Activated CD4-positive, alpha-beta memory T cell treated with anti-CD3 and anti-CD28 coated beads, Interleukin-2, amount 10 ng/mL, durations not matched to agents 7 days and 5 days (primary cell): ENCODE measurements around the gene SYNGR4. TPM values are rescaled to one million over a fixed set of nuclear protein-coding genes. Genes with fewer than 3 reads are reported as not detected.

Experiments used
- CTCF ChIA-PET: fragments of 350-600 bp; sonication (Branson Sonifier 250); formaldehyde crosslinking; loops from one replicate; lab custom pipeline; 2021; ENCODE audit warnings: antibody characterized with exemption, inconsistent platforms; lab: Charles Lee
- POLR2A ChIA-PET: fragments of 350-600 bp; sonication (Branson Sonifier 250); formaldehyde crosslinking; loops from one replicate; lab custom pipeline; 2021; ENCODE audit warnings: antibody characterized with exemption; lab: Charles Lee
- DNase-seq: peaks from one replicate; pipeline ENCODE4 v3.0.0-alpha.2; 2020
- H3K27ac Mint-ChIP-seq: one replicate; pipeline ENCODE4 v1.8.0; 2021; ENCODE audit warnings: mild to moderate bottlenecking, mixed read lengths
- H3K27me3 Mint-ChIP-seq: one replicate; pipeline ENCODE4 v1.8.0; 2021; ENCODE audit warnings: mixed read lengths
- H3K36me3 Mint-ChIP-seq: one replicate; pipeline ENCODE4 v1.8.0; 2021; ENCODE audit warnings: low read depth, mixed read lengths
- H3K4me1 Mint-ChIP-seq: one replicate; pipeline ENCODE4 v1.8.0; 2021; ENCODE audit warnings: mixed read lengths
- H3K4me3 Mint-ChIP-seq: one replicate; pipeline ENCODE4 v1.8.0; 2021; ENCODE audit warnings: mild to moderate bottlenecking, mixed read lengths
- H3K9me3 Mint-ChIP-seq: one replicate; pipeline ENCODE4 v1.8.0; 2021; ENCODE audit warnings: mixed read lengths
- total RNA-seq, 2 experiments: library from RNA; stranded (reverse); gene quantifications; one replicate each; pipeline ENCODE4 v1.2.3, GENCODE V29; 2021

Gene SYNGR4
- total RNA-seq, 2 experiments from 2014 or later: 0.28 TPM; not detected in 1

GRCh38 chr19:48330012-48330681, 34.0 kb upstream of the SYNGR4 start:
- Mint-ChIP-seq H3K4me3 (peak overlapping the region; percentile 73), H3K36me3 (peaks cover 72% of the 10 kb centered on the region), H3K4me1 (peaks cover 74% of the 10 kb centered on the region), H3K27me3 (no peaks in the 10 kb centered on the region), H3K9me3 (peaks cover 3% of the 10 kb centered on the region), H3K27ac (peak overlapping the region; percentile 95)
- peak; percentile 90 for DNase-seq
- ChIA-PET CTCF (interaction anchor here (0.7 to 2.7 kb wide), 4 partner anchors 8 to 164 kb away, joined by 3 to 18 read pairs (median 6); partner anchors contain the start of genes SYNGR4 and TMEM143), POLR2A (interaction anchor here (1.0 to 7.1 kb wide), 6 partner anchors 8 to 288 kb away, joined by 3 to 265 read pairs (median 3); partner anchors contain the start of genes EMP3, PLA2G4C, SYNGR4 and TMEM143)

- no peaks in the 10 kb centered on the region for H3K27me3 Mint-ChIP-seq
- H3K4me3 Mint-ChIP-seq: peak overlapping the region; percentile 96
- H3K27ac Mint-ChIP-seq: peak overlapping the region; percentile 95
- ChIA-PET POLR2A (interaction anchor here (0.8 to 7.1 kb wide), 11 partner anchors 11 to 1219 kb away, joined by 3 to 265 read pairs (median 4); partner anchors contain the start of genes EMP3, KDELR1, RPL18 and SPHK2), CTCF (interaction anchor here (0.5 to 4.6 kb wide), 13 partner anchors 11 to 1986 kb away, joined by 3 to 342 read pairs (median 19); partner anchors contain the start of genes EMP3, GRWD1, KDELR1 and SYNGR4)
- peaks cover 3% of the 10 kb centered on the region for H3K9me3 Mint-ChIP-seq
- H3K36me3 Mint-ChIP-seq: peaks cover 52% of the 10 kb centered on the region
- H3K4me1 Mint-ChIP-seq: peaks cover 61% of the 10 kb centered on the region
- no peak for DNase-seq
These were observed 31.9 kb upstream of the SYNGR4 start for GRCh38 chr19:48332351-48332661.

- ChIA-PET POLR2A (interaction anchor here (0.6 to 7.1 kb wide), 17 partner anchors 11 to 1220 kb away, joined by 3 to 265 read pairs (median 4); partner anchors contain the start of genes EMP3, KDELR1, RPL18 and SPHK2), CTCF (interaction anchor here (0.5 to 4.6 kb wide), 15 partner anchors 12 to 1986 kb away, joined by 3 to 342 read pairs (median 12); partner anchors contain the start of genes EMP3, GRWD1, KDELR1 and SYNGR4)
- H3K9me3 Mint-ChIP-seq: peaks cover 3% of the 10 kb centered on the region
- H3K27ac Mint-ChIP-seq: peak overlapping the region; percentile 95
- DNase-seq: peak; percentile 97
- no peaks in the 10 kb centered on the region for H3K27me3 Mint-ChIP-seq
- peaks cover 57% of the 10 kb centered on the region for H3K4me1 Mint-ChIP-seq
- peaks cover 46% of the 10 kb centered on the region for H3K36me3 Mint-ChIP-seq
- H3K4me3 Mint-ChIP-seq: peak overlapping the region; percentile 96
These were observed 31.3 kb upstream of the SYNGR4 start for GRCh38 chr19:48332662-48333466.

DNA sequence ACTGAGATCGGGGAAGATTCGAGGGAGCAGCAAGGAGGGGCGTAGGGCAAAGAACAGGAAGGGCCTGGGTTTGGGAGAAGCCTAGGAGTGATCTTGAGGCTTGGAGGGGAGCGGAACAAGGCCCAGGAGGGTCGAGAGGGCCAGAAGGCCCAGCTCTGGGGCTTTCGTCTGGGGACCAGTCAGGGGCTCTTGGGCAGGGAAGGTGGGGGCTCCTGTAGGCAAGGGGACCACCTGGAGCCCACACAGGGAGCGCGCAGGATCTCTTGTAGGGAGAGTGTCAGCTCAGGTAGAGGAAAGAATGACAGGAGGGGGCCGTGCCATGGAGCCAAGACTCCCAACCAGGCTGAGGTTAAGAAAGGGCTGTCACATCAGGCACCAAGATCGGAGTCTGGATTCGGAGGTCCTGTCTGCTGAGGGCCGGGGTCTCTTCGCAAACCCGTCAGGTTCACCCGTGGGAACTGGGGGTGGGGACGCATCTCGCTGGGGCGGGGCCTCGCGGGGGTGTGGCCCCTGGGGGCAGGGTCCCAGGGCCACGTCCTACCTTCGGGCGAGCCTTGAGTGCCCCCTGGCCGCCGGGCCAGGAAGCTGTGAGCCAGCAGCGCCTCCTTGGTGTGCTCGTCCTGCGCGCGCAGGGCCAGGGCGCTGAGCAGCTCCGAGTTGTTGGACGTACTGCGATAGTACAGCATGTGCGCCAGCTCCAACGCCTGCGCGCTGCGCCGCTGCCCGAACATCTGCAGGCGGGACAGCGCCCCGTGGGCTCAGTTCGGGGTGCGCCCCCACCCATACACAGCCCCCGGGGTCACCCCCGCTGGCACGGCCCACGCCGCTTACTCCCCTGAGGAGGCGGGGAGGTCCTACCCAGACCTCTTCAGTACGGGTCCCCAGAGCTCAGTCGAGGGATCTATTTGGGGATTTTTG, 30.4 kb upstream of the SYNGR4 start:
- H3K9me3 Mint-ChIP-seq: no peaks in the 10 kb centered on the region
- H3K36me3 Mint-ChIP-seq: peaks cover 38% of the 10 kb centered on the region
- DNase-seq: peak; percentile 95
- peaks cover 53% of the 10 kb centered on the region for H3K4me1 Mint-ChIP-seq
- H3K4me3 Mint-ChIP-seq: peak overlapping the region; percentile 96
- ChIA-PET POLR2A (interaction anchor here (0.5 to 7.1 kb wide), 22 partner anchors 12 to 1221 kb away, joined by 3 to 265 read pairs (median 4); partner anchors contain the start of genes CARD8, EMP3, KDELR1 and SYNGR4), CTCF (interaction anchor here (0.6 to 4.6 kb wide), 26 partner anchors 13 to 464 kb away, joined by 3 to 342 read pairs (median 5); partner anchors contain the start of genes EMP3, GRWD1, KDELR1 and SYNGR4)
- peak overlapping the region; percentile 95 for H3K27ac Mint-ChIP-seq
- no peaks in the 10 kb centered on the region for H3K27me3 Mint-ChIP-seq

GRCh38 chr19:48338253-48338755, 25.9 kb upstream of the SYNGR4 start:
- peaks cover 11% of the 10 kb centered on the region for H3K4me1 Mint-ChIP-seq
- ChIA-PET POLR2A (no interaction called here), CTCF (interaction anchor here (1.1 kb wide), 1 partner anchor 24 kb away, joined by 4 read pairs; no protein-coding TSS in a partner anchor)
- no peak for DNase-seq
- no peak overlapping the region for H3K27ac Mint-ChIP-seq
- no peak overlapping the region for H3K4me3 Mint-ChIP-seq
- H3K36me3 Mint-ChIP-seq: peaks cover 8% of the 10 kb centered on the region
- no peaks in the 10 kb centered on the region for H3K9me3 Mint-ChIP-seq
- H3K27me3 Mint-ChIP-seq: no peaks in the 10 kb centered on the region

DNA sequence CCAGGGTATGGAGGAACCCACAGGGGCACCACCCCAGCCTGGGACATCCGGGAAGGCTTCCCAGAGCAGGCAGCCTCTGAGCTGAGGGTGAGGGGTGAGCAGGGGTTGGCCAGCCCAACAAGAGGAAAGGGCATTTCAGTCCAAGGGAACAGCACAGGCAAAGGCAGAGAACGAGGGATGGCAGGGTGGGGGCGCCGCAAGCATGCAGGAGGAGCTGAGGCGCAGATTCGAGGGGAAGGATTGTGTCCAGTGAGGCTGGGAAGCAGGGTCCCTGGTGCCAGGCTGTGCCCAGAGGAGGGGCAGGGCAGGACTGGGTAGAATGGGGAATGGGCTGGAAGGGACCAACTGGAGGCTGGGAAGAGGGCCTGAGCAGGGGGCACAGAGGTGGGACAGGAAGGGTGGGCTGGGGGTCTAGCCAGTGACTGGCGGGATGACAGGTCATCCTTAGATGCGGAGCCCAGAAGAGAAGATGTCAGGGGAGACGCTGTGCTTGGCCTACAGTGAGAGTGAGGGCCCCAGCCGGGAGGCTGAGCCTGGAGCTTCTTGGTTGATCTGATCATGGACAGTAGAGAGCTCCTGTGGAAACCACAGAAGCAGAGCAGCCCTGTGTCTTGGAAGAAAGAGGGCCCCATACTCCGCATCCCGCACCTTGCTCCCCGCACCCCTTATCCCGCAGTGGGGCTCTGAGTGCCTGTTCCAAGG, 25.2 kb upstream of the SYNGR4 start:
- Mint-ChIP-seq H3K9me3 (no peaks in the 10 kb centered on the region), H3K27ac (no peak overlapping the region), H3K27me3 (no peaks in the 10 kb centered on the region), H3K36me3 (peaks cover 5% of the 10 kb centered on the region), H3K4me1 (peaks cover 11% of the 10 kb centered on the region), H3K4me3 (no peak overlapping the region)
- ChIA-PET POLR2A (no interaction called here), CTCF (interaction anchor here (1.0 to 1.1 kb wide), 2 partner anchors 12 to 25 kb away, joined by 4 read pairs; no protein-coding TSS in a partner anchor)
- no peak for DNase-seq

DNA sequence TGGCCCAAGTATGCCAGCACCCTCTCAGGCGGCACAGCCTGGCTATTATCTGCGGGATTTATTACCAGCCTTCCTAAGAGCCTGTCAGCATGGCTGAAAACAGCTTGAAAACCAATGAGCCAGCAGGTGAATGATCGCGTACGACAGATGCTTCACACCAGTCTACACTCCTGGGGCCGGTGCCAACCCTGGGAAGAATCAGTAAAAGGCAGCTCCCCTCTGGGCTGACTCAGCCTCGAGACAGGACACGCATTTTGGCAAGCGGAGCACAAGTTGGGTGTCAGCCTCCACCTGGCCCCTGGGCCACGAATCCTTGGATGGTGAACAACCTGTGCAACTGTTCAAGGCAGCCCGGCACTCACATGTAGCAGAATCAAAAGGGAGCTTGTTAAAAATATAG, 23.2 kb upstream of the SYNGR4 start:
- H3K4me3 Mint-ChIP-seq: no peak overlapping the region
- no peaks in the 10 kb centered on the region for H3K9me3 Mint-ChIP-seq
- no peaks in the 10 kb centered on the region for H3K36me3 Mint-ChIP-seq
- H3K4me1 Mint-ChIP-seq: no peaks in the 10 kb centered on the region
- H3K27me3 Mint-ChIP-seq: no peaks in the 10 kb centered on the region
- H3K27ac Mint-ChIP-seq: no peak overlapping the region
- no peak for DNase-seq
- ChIA-PET POLR2A (interaction anchor here (1.5 kb wide), 1 partner anchor 23 kb away, joined by 3 read pairs; the partner anchor contains the start of genes SYNGR4 and TMEM143), CTCF (interaction anchor here (0.8 to 2.1 kb wide), 4 partner anchors 10 to 51 kb away, joined by 3 to 14 read pairs (median 4); partner anchors contain the start of gene KDELR1)

- H3K4me1 Mint-ChIP-seq: no peaks in the 10 kb centered on the region
- no peaks in the 10 kb centered on the region for H3K9me3 Mint-ChIP-seq
- no peaks in the 10 kb centered on the region for H3K27me3 Mint-ChIP-seq
- DNase-seq: no peak
- no peaks in the 10 kb centered on the region for H3K36me3 Mint-ChIP-seq
- H3K27ac Mint-ChIP-seq: no peak overlapping the region
- no peak overlapping the region for H3K4me3 Mint-ChIP-seq
- ChIA-PET CTCF (interaction anchor here (2.1 kb wide), 2 partner anchors 9 to 27 kb away, joined by 5 to 14 read pairs; no protein-coding TSS in a partner anchor), POLR2A (interaction anchor here (1.5 kb wide), 1 partner anchor 22 kb away, joined by 3 read pairs; the partner anchor contains the start of genes SYNGR4 and TMEM143)
These were observed 22.4 kb upstream of the SYNGR4 start for GRCh38 chr19:48341515-48342413.

DNA sequence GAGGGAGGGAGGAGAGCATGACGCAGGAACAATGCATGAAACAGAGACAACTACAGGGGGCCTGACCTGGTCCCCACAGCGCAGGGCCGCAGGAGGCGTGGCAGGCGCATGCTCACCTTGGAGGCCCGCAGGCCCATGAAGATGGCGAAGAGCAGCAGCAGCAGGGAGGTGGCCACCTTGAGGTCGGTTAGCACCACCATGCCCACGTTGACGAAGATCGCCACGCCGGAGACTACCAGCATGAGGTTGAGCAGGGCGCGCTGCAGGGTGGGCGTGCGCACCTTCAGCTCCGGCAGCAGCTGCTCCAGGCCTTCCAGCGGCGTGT, 21.8 kb upstream of the SYNGR4 start:
- no peaks in the 10 kb centered on the region for H3K27me3 Mint-ChIP-seq
- ChIA-PET CTCF (no interaction called here), POLR2A (no interaction called here)
- H3K4me1 Mint-ChIP-seq: no peaks in the 10 kb centered on the region
- no peaks in the 10 kb centered on the region for H3K36me3 Mint-ChIP-seq
- no peaks in the 10 kb centered on the region for H3K9me3 Mint-ChIP-seq
- no peak overlapping the region for H3K27ac Mint-ChIP-seq
- DNase-seq: no peak
- no peak overlapping the region for H3K4me3 Mint-ChIP-seq

- ChIA-PET POLR2A (no interaction called here), CTCF (interaction anchor here (1.8 kb wide), 1 partner anchor 29 kb away, joined by 4 read pairs; no protein-coding TSS in a partner anchor)
- H3K27ac Mint-ChIP-seq: no peak overlapping the region
- H3K4me3 Mint-ChIP-seq: no peak overlapping the region
- H3K27me3 Mint-ChIP-seq: no peaks in the 10 kb centered on the region
- no peaks in the 10 kb centered on the region for H3K9me3 Mint-ChIP-seq
- no peaks in the 10 kb centered on the region for H3K36me3 Mint-ChIP-seq
- DNase-seq: no peak
- H3K4me1 Mint-ChIP-seq: no peaks in the 10 kb centered on the region
These were observed 21.2 kb upstream of the SYNGR4 start for GRCh38 chr19:48342841-48343540.
